GM12891 (cell line): ENCODE data around the gene NT5DC4. TPM values are rescaled to one million over a fixed set of nuclear protein-coding genes. Genes with fewer than 3 reads are reported as not detected.
A peak's percentile ranks its signal among the peaks of the same experiment; 100 is the strongest.

Source experiments
- DNase-seq: peaks from one replicate; pipeline ENCODE4 v3.0.0; 2011; ENCODE audit warnings: low spot score; ENCODE audit not compliant: insufficient read length
- FAIRE-seq: peaks from 2 replicates; lab custom pipeline; 2011; peaks lifted over from hg19 to GRCh38; lab: Jason Lieb, UNC
- PAX5 ChIP-seq: IDR thresholded peaks from 2 replicates; pipeline ENCODE4 v1.6.1; 2011; ENCODE audit warnings: low read length, moderate library complexity, mild to moderate bottlenecking; ENCODE audit not compliant: insufficient read depth, severe bottlenecking
- POLR2A ChIP-seq: IDR thresholded peaks from 2 replicates; pipeline ENCODE4 v1.6.1; 2011; ENCODE audit warnings: low read depth, low read length, control low read depth
- POLR2AphosphoS5 ChIP-seq: IDR thresholded peaks from 2 replicates; pipeline ENCODE4 v1.6.1; 2011; ENCODE audit warnings: low read depth, low read length, control low read depth
- POU2F2 ChIP-seq: IDR thresholded peaks from 2 replicates; pipeline ENCODE4 v1.6.1; 2011; ENCODE audit warnings: low read depth, mild to moderate bottlenecking, control low read depth, low read length, moderate library complexity
- SPI1 ChIP-seq: IDR thresholded peaks from 2 replicates; pipeline ENCODE4 v1.6.1; 2011; ENCODE audit warnings: low read depth, low read length, control low read depth
- TAF1 ChIP-seq: IDR thresholded peaks from 2 replicates; pipeline ENCODE4 v1.6.1; 2011; ENCODE audit warnings: low read depth, low read length, control low read depth
- polyA plus RNA-seq: library from polyadenylated mRNA; unstranded; fragments of >200 nt; gene quantifications from one replicate; pipeline ENCODE4 v1.2.1, GENCODE V29; 2012; ENCODE audit warnings: low read depth, missing spikeins, inconsistent platforms; ENCODE audit not compliant: missing spikeins

NT5DC4 gene
- 2.1 TPM for polyA plus RNA-seq

GRCh38 chr2:112720785-112721184, at the start of gene NT5DC4:
Gene NT5DC4, plus strand, starts transcription at chr2:112721020. Its CDS starts 60 bp downstream, at chr2:112721080.
- FAIRE-seq (no peak), DNase-seq (no peak)
- TF ChIP-seq POU2F2 (no peak), SPI1 (no peak), POLR2A (no peak), PAX5 (no peak), POLR2AphosphoS5 (no peak), TAF1 (no peak)

GRCh38 chr2:112671801-112672200, 49.0 kb upstream of the NT5DC4 start:
- TF ChIP-seq PAX5 (no peak), POLR2AphosphoS5 (no peak), POLR2A (no peak), SPI1 (no peak), TAF1 (no peak), POU2F2 (no peak)
- DNase-seq (no peak), FAIRE-seq (no peak)

GRCh38 chr2:112673008-112673407, 47.8 kb upstream of the NT5DC4 start:
- DNase-seq (no peak), FAIRE-seq (no peak)
- TF ChIP-seq POLR2A (no peak), POLR2AphosphoS5 (no peak), POU2F2 (no peak)

- DNase-seq (no peak), FAIRE-seq (no peak)
- TF ChIP-seq TAF1 = no peak
- no peak for TF ChIP-seq POLR2A
- no peak for TF ChIP-seq PAX5
- no peak for TF ChIP-seq POLR2AphosphoS5
- no peak for TF ChIP-seq POU2F2
- no peak for TF ChIP-seq SPI1
These were observed 46.6 kb upstream of the NT5DC4 start for GRCh38 chr2:112674229-112674628.

- DNase-seq (no peak), FAIRE-seq (no peak)
- TF ChIP-seq SPI1 = no peak
- no peak for TF ChIP-seq POLR2A
- no peak for TF ChIP-seq POU2F2
- TF ChIP-seq TAF1 = no peak
- TF ChIP-seq PAX5 = no peak
- no peak for TF ChIP-seq POLR2AphosphoS5
These were observed 41.3 kb upstream of the NT5DC4 start for GRCh38 chr2:112679484-112679883.

GRCh38 chr2:112680666-112681101, 40.1 kb upstream of the NT5DC4 start:
- no peak for FAIRE-seq
- TF ChIP-seq POLR2AphosphoS5 (no peak), TAF1 (no peak), SPI1 (no peak), PAX5 (no peak), POU2F2 (no peak), POLR2A (no peak)

GRCh38 chr2:112682101-112682500, 38.7 kb upstream of the NT5DC4 start:
- DNase-seq (no peak), FAIRE-seq (no peak)
- TF ChIP-seq POLR2A (no peak), POLR2AphosphoS5 (no peak), TAF1 (no peak), POU2F2 (no peak)

More at GRCh38 chr2:112680666-112681101, 40.1 kb upstream of the NT5DC4 start:
- DNase-seq = no peak

- FAIRE-seq = no peak
- TF ChIP-seq POU2F2 (no peak), SPI1 (peak; percentile 88)
- no peak for DNase-seq
These were observed 37.0 kb upstream of the NT5DC4 start for GRCh38 chr2:112683550-112684414.

GRCh38 chr2:112684415-112684775, 36.4 kb upstream of the NT5DC4 start:
- TF ChIP-seq SPI1 (no peak), POU2F2 (no peak), POLR2A (no peak), PAX5 (no peak), TAF1 (no peak), POLR2AphosphoS5 (no peak)
- no peak for DNase-seq
- FAIRE-seq = no peak

GRCh38 chr2:112685271-112685884, 35.4 kb upstream of the NT5DC4 start:
- no peak for FAIRE-seq
- TF ChIP-seq TAF1 (no peak), POLR2AphosphoS5 (no peak), PAX5 (no peak), SPI1 (no peak), POU2F2 (no peak), POLR2A (no peak)
- DNase-seq = no peak
